Fibroblast of peridontal ligament (primary cell): Measurements from ENCODE around the gene SMAD4.
"Not testable (repeated sequence)": the region's sequence is repeated elsewhere in the genome, so short reads cannot be mapped to it uniquely, and the experiment has no call there.

Source experiments
- DNase-seq: peaks from one replicate; pipeline ENCODE4 v3.0.0-alpha.2; 2010; ENCODE audit errors: extremely low read depth

SMAD4 gene

GRCh38 chr18:51070545-51070944 lies 40.5 kb downstream of the SMAD4 start:
- DNase-seq: peak; percentile 85

- no peak for DNase-seq
Measured at GRCh38 chr18:51072586-51073313, 42.7 kb downstream of the SMAD4 start.

GRCh38 chr18:51074605-51075004 lies 44.6 kb downstream of the SMAD4 start:
- no peak for DNase-seq

DNA sequence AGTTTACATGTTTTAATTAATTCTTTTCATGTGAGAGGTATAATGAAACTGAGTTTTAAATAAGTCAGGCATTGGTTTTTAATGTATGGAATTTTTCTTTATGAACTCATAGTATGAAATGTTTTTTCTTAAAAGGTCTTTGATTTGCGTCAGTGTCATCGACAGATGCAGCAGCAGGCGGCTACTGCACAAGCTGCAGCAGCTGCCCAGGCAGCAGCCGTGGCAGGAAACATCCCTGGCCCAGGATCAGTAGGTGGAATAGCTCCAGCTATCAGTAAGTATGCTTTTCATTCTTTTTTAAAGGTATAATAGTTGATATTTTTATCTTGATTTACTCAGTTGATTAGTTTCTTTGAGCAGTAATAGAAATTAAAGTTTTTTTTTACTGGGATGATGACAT lies 46.5 kb downstream of the SMAD4 start:
- DNase-seq: no peak

DNA sequence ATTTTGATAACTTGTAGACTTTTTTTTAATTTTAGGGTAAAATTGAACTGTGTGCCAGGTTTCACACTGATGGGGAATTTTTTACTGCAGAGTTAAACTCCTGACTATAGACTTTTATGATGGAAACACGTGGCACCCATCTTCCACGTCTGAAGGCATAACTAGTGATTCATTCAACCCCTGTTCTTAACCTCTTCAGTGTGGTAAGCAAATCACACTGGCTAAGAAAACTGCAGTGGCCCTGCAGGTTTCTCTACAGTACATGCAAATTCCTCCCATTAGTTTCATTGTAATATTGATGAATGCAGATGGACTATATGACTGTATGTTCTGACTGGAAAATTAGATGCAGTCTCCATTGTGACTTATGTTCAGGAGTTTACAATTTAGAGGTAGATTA lies 47.2 kb downstream of the SMAD4 start:
- peak; percentile 47 for DNase-seq

DNA sequence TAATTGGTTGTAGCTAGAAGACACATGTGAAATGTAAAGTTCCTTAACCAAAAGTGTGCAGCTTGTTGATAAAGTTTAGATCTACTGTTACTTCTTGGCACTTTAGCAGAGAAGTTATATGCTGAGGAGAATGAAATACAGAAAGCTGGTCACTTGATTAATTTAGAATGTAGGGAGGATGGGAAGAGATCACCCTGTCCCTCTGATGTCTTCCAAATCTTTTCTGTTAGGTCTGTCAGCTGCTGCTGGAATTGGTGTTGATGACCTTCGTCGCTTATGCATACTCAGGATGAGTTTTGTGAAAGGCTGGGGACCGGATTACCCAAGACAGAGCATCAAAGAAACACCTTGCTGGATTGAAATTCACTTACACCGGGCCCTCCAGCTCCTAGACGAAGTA lies 48.0 kb downstream of the SMAD4 start:
- no peak for DNase-seq

DNA sequence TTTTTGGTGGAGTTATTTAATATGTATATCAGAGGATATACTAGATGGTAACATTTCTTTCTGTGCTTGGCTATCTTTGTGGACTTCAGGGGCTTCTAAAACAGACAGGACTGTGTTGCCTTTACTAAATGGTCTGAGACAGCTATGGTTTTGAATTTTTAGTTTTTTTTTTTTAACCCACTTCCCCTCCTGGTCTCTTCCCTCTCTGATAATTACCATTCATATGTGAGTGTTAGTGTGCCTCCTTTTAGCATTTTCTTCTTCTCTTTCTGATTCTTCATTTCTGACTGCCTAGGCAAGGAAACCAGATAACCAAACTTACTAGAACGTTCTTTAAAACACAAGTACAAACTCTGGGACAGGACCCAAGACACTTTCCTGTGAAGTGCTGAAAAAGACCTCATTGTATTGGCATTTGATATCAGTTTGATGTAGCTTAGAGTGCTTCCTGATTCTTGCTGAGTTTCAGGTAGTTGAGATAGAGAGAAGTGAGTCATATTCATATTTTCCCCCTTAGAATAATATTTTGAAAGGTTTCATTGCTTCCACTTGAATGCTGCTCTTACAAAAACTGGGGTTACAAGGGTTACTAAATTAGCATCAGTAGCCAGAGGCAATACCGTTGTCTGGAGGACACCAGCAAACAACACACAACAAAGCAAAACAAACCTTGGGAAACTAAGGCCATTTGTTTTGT lies 52.7 kb downstream of the SMAD4 start:
- no peak for DNase-seq

DNA sequence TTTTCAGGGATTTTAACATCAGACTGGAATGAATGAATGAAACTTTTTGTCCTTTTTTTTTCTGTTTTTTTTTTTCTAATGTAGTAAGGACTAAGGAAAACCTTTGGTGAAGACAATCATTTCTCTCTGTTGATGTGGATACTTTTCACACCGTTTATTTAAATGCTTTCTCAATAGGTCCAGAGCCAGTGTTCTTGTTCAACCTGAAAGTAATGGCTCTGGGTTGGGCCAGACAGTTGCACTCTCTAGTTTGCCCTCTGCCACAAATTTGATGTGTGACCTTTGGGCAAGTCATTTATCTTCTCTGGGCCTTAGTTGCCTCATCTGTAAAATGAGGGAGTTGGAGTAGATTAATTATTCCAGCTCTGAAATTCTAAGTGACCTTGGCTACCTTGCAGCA lies 53.4 kb downstream of the SMAD4 start:
- DNase-seq: no peak

DNA sequence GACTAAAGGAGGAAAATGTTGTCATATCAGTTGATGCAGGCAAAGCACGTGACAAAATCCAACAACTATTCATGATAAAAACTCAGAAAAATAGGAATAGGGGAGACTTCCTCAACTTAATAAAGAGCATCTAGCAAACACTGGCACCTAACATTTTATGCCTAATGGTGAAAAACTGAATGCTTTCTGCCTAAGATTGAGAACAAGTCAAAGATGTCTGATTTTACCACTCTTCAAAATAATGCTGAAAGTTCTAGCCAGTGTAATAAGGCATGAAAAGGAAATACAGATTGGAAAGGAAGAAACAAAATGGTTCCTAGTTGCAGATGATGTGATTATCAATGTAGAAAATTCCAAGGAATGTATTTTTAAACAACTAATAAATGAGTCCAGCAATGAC lies 58.4 kb downstream of the SMAD4 start:
- no peak for DNase-seq

DNA sequence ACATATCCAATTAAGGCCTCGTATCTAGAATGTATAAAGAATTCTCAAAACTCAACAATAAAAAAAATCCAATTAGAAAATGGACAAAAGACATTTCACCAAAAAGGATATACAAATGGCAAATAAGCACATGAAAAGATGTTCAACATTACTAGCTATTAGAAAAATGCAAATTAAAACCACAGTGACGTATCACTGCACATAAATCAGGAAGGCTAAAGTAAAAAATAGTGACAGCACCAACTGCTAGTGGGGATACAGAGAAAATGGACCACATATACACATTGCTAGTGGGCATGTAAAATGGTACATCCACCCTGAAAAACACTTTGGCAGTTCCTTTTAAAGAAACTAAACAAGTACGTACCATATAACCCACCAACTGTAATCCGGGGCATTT lies 59.7 kb downstream of the SMAD4 start:
- DNase-seq: no peak

DNA sequence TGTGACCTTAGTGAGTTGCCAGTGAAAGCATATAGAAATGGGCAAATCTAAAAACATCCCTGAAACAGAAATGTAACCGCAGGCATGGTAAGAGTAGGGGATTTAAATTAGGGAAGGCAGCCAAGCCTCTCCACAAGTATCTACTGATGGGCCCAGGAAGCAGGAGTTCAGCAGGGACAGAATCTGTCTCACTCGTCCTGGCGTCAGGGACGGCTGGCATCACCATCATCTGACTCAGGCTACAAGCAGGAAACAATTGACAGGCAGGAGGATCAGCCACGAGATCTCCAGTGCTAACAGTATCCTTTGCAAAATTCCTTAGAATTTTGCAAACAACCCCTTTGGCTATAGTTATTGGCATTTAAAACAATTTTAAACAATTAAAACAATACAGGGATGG lies 61.3 kb downstream of the SMAD4 start:
- DNase-seq: no peak

- no peak for DNase-seq
Measured at GRCh38 chr18:51092117-51092516, 62.1 kb downstream of the SMAD4 start.

GRCh38 chr18:51092967-51093366 lies 63.0 kb downstream of the SMAD4 start:
- not testable (repeated sequence) for DNase-seq

GRCh38 chr18:51097021-51097822 lies 67.2 kb downstream of the SMAD4 start:
- no peak for DNase-seq

GRCh38 chr18:51098082-51098481 lies 68.1 kb downstream of the SMAD4 start:
- no peak for DNase-seq

DNA sequence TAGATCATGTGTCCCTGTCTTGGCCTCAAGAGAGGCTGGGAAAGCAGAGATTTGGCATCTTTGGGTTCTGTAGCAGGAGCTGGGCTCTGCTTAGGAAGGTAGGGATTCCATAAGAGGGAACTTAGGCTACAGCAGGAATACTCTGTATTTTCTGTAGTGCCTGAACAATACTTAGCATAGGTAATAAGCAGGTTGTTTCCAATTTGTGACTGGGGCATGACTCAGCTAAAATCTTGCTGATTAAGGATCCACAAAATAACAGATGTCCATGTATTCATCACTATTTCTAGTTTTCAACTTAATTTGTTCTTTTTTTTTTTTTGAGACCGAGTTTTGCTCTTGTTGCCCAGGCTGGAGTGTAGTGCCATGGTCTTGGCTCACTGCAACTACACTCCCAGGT lies 68.5 kb downstream of the SMAD4 start:
- no peak for DNase-seq

DNA sequence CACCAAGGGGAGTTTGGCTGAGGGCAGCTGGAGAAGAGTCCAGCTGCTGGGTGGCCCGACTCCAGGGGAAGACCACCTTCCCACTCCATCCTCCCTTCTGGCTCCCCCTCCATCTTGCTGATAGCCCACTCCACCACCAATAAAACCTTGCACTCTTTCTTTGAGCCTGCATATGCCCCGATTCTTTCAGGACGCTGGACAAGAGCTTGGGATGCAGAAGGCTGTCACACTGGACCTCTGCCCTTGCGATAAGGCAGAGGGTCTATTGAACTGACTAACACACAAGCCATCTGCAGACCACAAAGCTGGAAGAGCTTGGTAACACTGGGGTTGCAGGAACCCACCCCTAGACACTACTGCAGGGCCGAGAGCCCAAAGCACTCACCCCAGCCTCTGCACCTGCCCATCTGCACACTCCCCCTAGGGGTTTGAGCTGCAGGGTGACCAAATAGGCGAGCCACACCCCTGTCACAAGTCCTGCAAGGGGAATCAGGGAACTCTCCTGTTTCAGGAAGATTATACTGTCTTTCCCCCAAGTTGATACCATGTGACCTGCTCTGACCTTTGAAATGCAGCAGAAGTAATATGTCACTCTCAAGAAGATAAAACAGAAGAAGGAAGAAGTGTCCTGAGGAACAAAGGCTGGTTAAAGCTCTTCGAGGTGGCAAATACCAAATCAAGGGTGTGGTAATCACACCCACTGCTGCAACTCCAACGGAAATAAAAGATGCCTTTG lies 70.5 kb downstream of the SMAD4 start:
- no peak for DNase-seq

DNA sequence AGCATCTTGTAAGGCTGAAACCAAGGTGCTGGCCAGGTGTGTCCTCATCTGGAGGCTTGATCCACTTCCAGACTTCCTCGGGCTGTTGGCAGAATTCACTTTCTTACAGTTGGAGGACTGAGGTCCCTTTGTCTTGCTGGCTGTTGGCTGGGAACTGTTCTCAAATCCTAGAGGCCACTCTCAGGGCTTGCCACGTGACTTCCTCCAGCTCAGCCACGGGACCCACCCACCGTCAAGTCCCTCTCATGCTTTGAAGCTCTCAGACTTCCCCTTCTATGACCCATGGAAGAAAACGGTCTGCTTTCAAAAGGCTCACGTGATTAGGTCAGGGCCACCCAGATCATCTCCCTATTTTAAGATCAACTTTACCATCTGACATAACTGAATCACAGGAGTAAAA lies 77.1 kb downstream of the SMAD4 start:
- no peak for DNase-seq

GRCh38 chr18:51107598-51108305 lies 77.7 kb downstream of the SMAD4 start:
- DNase-seq: no peak

- DNase-seq: no peak
Measured at GRCh38 chr18:51108330-51108729, 78.3 kb downstream of the SMAD4 start.

DNA sequence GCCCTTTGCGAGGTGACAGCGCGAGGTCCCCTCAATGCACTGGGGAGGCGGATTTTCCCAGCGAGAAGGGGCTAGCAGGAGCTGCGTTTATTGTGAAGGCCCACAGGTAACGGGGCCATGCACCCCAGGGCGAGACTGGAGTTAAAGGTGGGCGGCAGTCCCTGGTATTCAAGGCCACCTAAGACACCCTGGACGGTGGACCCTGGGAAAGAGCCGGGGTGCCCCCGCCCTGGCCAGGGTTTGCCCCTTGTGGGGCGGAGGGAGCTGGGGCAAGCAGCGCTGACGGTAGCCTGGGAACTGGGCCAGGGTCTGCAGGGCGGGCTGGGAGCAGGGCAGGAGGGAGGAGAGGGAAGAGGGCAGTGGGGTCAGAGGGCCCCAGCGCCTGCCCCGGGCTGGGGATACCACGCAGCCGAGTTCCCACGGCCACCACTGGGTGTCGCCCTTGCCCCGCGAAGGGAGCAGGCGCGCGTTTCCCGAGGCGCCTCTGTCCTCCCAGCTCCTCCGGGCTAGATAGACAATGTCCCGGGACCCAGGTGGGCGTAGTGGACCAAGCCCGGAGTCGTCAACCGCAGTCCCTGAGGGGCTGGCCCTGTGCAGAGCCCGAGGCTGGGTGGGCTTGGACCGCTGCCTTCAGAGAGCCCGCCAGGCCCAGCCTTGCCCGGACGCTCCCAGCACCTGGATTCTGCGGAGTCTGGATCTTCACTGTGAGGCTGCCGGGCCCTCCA lies 80.2 kb downstream of the SMAD4 start:
- DNase-seq: peak; percentile 11
